HepG2 (cell line): Measurements from ENCODE around the gene RPS13. TPM values are rescaled to one million over a fixed set of nuclear protein-coding genes. Genes with fewer than 3 reads are reported as not detected.
A peak's percentile ranks its signal among the peaks of the same experiment; 100 is the strongest.

Source experiments
- ATRX ChIP-seq: sonication (generic); formaldehyde crosslinking; IDR thresholded peaks from 2 replicates; pipeline ENCODE4 v1.4.0; 2020; ENCODE audit warnings: missing genetic modification reagents, borderline replicate concordance
- CREB3 ChIP-seq: sonication (generic); formaldehyde crosslinking; IDR thresholded peaks from 2 replicates; pipeline ENCODE4 v1.5.0; 2020; ENCODE audit warnings: missing genetic modification reagents
- CTCF ChIP-seq: sonication (generic); formaldehyde crosslinking; IDR thresholded peaks from 2 replicates; pipeline ENCODE4 v1.5.0; 2020; ENCODE audit warnings: mild to moderate bottlenecking, missing genetic modification reagents, moderate library complexity
- HDAC1 ChIP-seq: sonication (generic); formaldehyde crosslinking; IDR thresholded peaks from 2 replicates; pipeline ENCODE4 v1.5.1; 2020; ENCODE audit warnings: mild to moderate bottlenecking, missing genetic modification reagents
- HOXA3 ChIP-seq: sonication (generic); formaldehyde crosslinking; IDR thresholded peaks from 2 replicates; pipeline ENCODE4 v1.5.0; 2020; ENCODE audit warnings: missing genetic modification reagents
- SNRNP70 ChIP-seq: fragments of 200-400 bp; formaldehyde crosslinking; IDR thresholded peaks from 2 replicates; pipeline ENCODE4 v1.6.1; 2017; ENCODE audit warnings: mild to moderate bottlenecking, low read depth, low read length, moderate library complexity
- TBX2 ChIP-seq: sonication (generic); formaldehyde crosslinking; IDR thresholded peaks from 2 replicates; pipeline ENCODE4 v1.5.0; 2020; ENCODE audit warnings: missing genetic modification reagents, mild to moderate bottlenecking, borderline replicate concordance
- XBP1 ChIP-seq: sonication (generic); formaldehyde crosslinking; IDR thresholded peaks from 2 replicates; pipeline ENCODE4 v1.5.0; 2020; ENCODE audit warnings: missing genetic modification reagents
- ZNF124 ChIP-seq: sonication (generic); formaldehyde crosslinking; IDR thresholded peaks from 2 replicates; pipeline ENCODE4 v1.4.0; 2020; ENCODE audit warnings: missing genetic modification reagents
- ZNF225 ChIP-seq: sonication (generic); formaldehyde crosslinking; IDR thresholded peaks from 2 replicates; pipeline ENCODE4 v1.4.0; 2020; ENCODE audit warnings: mild to moderate bottlenecking, missing genetic modification reagents
- ZNF446 ChIP-seq: sonication (generic); formaldehyde crosslinking; IDR thresholded peaks from 2 replicates; pipeline ENCODE4 v1.5.0; 2020; ENCODE audit warnings: mild to moderate bottlenecking, missing genetic modification reagents
- ZNF687 ChIP-seq: sonication (generic); formaldehyde crosslinking; IDR thresholded peaks from 2 replicates; pipeline ENCODE4 v1.5.1; 2020; ENCODE audit warnings: mild to moderate bottlenecking, missing genetic modification reagents, moderate library complexity
- ZNF709 ChIP-seq: sonication (generic); formaldehyde crosslinking; IDR thresholded peaks from 2 replicates; pipeline ENCODE4 v1.5.0; 2020; ENCODE audit warnings: mild to moderate bottlenecking, missing genetic modification reagents
- polyA plus RNA-seq, 8 experiments: library from polyadenylated mRNA; depleted of rRNA in 3 of 8; stranded (reverse) in 7 of 8; unstranded in 1 of 8; fragments of >200 nt; fragmentation: Illumina TruSeq in 4 of 8; extraction: Trizol in 4 of 8; gene quantifications; 2 replicates each; pipeline versions ENCODE4 v1.2.1 to v1.2.3, GENCODE V29; 2011 to 2016; ENCODE audit warnings: low read depth in 4 of 8, missing spikeins in 1 of 8, mixed read lengths in 1 of 8; ENCODE audit not compliant: insufficient read depth in 1 of 8
- total RNA-seq, 5 experiments: library from RNA; depleted of rRNA; stranded (reverse); fragments of >200 nt; fragmentation: Illumina TruSeq; extraction: Trizol; gene quantifications; 2 replicates each; pipeline ENCODE4 v1.2.3, GENCODE V29; 2016; ENCODE audit warnings: low read depth in 1 of 5
- TF ChIP-seq, protein P1 (sequence below): sonication (generic); formaldehyde crosslinking; IDR thresholded peaks from 2 replicates; pipeline ENCODE4 v1.4.0; 2020; ENCODE audit warnings: low read depth, missing genetic modification reagents
- TF ChIP-seq, protein P2 (sequence below): sonication (generic); formaldehyde crosslinking; IDR thresholded peaks from 2 replicates; pipeline ENCODE4 v1.4.0; 2020; ENCODE audit warnings: missing genetic modification reagents

The RPS13 gene
- total and polyA plus RNA-seq, 2 of the 13 experiments (the other 11 are each of a cell fraction or from before 2014, with no cell fraction given), result 1,542 to 2,245 TPM

DNA sequence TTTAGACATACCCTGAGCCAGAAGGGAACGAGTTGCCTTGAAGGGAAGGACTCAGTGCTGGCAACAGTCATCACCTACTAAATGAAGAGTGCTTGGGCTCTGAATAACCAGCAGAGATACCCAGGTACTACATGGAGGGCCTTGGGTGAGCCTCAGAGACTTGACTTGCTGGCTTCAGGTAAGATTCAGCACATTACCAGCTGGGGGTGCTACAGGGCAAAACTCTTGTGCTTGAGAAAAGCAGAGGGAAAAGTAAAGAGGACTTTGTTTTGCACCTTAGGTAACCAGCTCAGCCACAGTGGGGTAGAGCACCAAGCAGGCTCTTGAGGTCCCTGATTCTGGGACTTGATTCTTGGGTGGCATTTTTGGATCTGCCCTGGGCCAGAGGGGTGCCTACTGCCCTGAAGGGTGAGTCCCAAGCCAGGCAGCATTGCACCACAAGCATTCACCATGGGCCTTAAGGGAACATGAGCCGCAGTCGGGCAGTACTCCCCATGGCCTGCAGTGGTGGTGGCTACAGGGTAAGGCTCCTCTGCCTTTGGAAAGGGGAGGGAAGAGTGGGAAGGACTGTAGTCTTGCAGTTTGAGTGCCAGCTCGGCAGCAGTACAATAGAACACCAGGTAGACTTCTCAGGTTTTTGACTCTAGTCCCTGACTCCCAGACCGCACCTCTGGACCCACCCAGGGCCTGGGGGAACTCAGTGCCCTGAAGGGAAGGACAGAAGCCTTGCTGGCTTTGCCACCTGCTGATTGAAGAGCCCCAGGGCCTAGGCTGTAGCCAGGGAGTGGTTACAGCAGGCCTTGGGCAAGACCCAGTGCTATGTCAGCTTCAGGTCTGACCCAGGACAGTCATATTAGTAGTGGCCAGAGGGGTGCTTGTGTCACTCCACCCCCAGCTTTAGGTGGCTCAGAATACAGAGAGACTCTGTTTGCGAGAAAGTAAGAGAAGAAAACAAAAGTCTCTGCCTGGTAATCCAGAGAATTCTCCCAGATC, 40.5 kb downstream of the RPS13 start (continued):
- no peak for TF ChIP-seq CREB3
- TF ChIP-seq, protein P1, sequence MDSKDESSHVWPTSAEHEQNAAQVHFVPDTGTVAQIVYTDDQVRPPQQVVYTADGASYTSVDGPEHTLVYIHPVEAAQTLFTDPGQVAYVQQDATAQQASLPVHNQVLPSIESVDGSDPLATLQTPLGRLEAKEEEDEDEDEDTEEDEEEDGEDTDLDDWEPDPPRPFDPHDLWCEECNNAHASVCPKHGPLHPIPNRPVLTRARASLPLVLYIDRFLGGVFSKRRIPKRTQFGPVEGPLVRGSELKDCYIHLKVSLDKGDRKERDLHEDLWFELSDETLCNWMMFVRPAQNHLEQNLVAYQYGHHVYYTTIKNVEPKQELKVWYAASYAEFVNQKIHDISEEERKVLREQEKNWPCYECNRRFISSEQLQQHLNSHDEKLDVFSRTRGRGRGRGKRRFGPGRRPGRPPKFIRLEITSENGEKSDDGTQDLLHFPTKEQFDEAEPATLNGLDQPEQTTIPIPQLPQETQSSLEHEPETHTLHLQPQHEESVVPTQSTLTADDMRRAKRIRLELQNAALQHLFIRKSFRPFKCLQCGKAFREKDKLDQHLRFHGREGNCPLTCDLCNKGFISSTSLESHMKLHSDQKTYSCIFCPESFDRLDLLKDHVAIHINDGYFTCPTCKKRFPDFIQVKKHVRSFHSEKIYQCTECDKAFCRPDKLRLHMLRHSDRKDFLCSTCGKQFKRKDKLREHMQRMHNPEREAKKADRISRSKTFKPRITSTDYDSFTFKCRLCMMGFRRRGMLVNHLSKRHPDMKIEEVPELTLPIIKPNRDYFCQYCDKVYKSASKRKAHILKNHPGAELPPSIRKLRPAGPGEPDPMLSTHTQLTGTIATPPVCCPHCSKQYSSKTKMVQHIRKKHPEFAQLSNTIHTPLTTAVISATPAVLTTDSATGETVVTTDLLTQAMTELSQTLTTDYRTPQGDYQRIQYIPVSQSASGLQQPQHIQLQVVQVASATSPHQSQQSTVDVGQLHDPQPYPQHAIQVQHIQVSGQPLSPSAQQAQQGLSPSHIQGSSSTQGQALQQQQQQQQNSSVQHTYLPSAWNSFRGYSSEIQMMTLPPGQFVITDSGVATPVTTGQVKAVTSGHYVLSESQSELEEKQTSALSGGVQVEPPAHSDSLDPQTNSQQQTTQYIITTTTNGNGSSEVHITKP (CRISPR knock-in tag), result no peak
- TF ChIP-seq, protein P2, sequence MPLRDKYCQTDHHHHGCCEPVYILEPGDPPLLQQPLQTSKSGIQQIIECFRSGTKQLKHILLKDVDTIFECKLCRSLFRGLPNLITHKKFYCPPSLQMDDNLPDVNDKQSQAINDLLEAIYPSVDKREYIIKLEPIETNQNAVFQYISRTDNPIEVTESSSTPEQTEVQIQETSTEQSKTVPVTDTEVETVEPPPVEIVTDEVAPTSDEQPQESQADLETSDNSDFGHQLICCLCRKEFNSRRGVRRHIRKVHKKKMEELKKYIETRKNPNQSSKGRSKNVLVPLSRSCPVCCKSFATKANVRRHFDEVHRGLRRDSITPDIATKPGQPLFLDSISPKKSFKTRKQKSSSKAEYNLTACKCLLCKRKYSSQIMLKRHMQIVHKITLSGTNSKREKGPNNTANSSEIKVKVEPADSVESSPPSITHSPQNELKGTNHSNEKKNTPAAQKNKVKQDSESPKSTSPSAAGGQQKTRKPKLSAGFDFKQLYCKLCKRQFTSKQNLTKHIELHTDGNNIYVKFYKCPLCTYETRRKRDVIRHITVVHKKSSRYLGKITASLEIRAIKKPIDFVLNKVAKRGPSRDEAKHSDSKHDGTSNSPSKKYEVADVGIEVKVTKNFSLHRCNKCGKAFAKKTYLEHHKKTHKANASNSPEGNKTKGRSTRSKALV (CRISPR knock-in tag), result no peak
- no peak for TF ChIP-seq HOXA3 (CRISPR knock-in tag)
- no peak for TF ChIP-seq ATRX (CRISPR knock-in tag)
- no peak for TF ChIP-seq ZNF446
- TF ChIP-seq ZNF709 (CRISPR knock-in tag), result no peak
- no peak for TF ChIP-seq ZNF225 (CRISPR knock-in tag)
- 0 out of 2 replicates have a peak, but pooled peaks have one; percentile 15 for TF ChIP-seq TBX2 (CRISPR knock-in tag)
- no peak for TF ChIP-seq XBP1 (CRISPR knock-in tag)
- peak; percentile 74 for TF ChIP-seq CTCF
- peak; percentile 35 for TF ChIP-seq ZNF687 (CRISPR knock-in tag)
- TF ChIP-seq HDAC1 (CRISPR knock-in tag), result no peak
- TF ChIP-seq SNRNP70, result no peak
- no peak for TF ChIP-seq ZNF124 (CRISPR knock-in tag)
